Measurements from ENCODE around the gene GNG3. TPM values are rescaled to one million over a fixed set of nuclear protein-coding genes. Genes with fewer than 3 reads are reported as not detected.

GNG3 gene
- polyA plus RNA-seq, 3 donors: 0.23 TPM; not detected in 2

DNA sequence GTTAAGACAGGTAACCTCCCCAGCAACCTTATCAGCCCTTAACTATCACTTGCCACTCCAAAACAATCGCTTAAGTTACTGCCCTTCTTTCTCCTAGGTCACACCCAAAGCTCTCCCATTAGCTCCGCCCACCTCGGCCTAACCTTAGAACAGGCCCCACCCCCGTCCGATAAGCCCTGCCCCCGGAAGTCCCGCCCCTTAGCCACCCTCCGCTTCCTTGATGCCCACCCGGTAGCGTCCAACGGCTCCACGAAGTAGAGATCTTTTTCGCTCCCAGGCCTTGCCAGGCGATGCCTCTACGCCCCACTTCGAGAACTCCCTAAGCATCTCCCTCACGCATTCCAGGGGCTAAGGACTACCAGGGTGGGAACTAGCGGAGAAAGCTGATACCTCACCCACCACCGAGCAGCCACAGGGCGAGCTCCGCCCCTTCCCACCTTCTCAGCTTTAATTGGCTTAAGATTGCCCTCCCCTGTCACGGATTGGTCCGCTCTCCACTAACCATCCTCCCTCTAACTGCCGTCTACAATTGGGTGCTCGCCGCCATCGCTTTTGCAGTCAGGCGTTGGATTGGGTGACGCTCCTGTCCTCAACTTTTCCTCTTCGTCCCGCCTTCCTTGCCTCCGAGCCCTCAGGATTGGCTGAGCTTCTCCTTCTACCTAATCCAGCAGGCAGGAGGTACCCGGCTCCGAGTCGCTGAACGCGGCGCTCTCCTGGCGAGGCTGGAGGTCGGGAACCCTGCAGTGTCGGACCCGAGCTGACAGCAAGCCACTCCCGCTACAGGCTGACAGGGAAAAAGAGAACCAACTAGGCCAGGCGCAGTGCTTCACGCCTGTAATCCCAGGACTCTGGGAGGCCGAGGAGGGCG is 46.5 kb downstream of the GNG3 start, which contains the start of gene ZBTB3:
Gene ZBTB3, minus strand, starts transcription at position 425 of the 868 bp plus-strand sequence. CDS start 496 bp downstream, outside the sequence.
- DNase-seq: peak; percentile 99
- H3K9me3 ChIP-seq (replicated peaks in 1 of 2; ENCODE audit: control insufficient read depth in 1 of 2, insufficient read depth in 1 of 2, low read length in 2 of 2): no peaks in the 10 kb centered on the region
- H3K4me3 ChIP-seq (replicated peaks in 1 of 3; ENCODE audit: low read depth in 2 of 3, low read length in 3 of 3): peak within 1 kb of the TSS; percentile 66 to 95 (median 79)
- intact Hi-C loops (cut with micrococcal nuclease): no loop called here
- H3K4me1 Mint-ChIP-seq: peaks cover 21% of the 10 kb centered on the region
- peak within 1 kb of the TSS; percentile 81 for H3K4me2 ChIP-seq (replicated peaks; ENCODE audit: extremely low read depth, low read length, poor library complexity, severe bottlenecking)
- H3K27ac ChIP-seq (ENCODE audit: low read depth in 1 of 2, low read length in 2 of 2): peak within 1 kb of the TSS; percentile 76 to 92
- H3K36me3 Mint-ChIP-seq: peaks cover 11 to 36% of the 10 kb centered on the region in 2 donors
- no peaks in the 10 kb centered on the region for H3K27me3 ChIP-seq (ENCODE audit: control insufficient read depth in 2 of 2, insufficient read depth in 2 of 2, low read length in 2 of 2)
- peaks cover 36% of the 10 kb centered on the region for H3K79me2 ChIP-seq (ENCODE audit: insufficient read depth, low read length)
- TF ChIP-seq, protein P1, sequence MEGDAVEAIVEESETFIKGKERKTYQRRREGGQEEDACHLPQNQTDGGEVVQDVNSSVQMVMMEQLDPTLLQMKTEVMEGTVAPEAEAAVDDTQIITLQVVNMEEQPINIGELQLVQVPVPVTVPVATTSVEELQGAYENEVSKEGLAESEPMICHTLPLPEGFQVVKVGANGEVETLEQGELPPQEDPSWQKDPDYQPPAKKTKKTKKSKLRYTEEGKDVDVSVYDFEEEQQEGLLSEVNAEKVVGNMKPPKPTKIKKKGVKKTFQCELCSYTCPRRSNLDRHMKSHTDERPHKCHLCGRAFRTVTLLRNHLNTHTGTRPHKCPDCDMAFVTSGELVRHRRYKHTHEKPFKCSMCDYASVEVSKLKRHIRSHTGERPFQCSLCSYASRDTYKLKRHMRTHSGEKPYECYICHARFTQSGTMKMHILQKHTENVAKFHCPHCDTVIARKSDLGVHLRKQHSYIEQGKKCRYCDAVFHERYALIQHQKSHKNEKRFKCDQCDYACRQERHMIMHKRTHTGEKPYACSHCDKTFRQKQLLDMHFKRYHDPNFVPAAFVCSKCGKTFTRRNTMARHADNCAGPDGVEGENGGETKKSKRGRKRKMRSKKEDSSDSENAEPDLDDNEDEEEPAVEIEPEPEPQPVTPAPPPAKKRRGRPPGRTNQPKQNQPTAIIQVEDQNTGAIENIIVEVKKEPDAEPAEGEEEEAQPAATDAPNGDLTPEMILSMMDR (IDR thresholded peaks at IDR 0.05): no peak
- H3K9me3 Mint-ChIP-seq: no peaks in the 10 kb centered on the region
- peak within 1 kb of the TSS; percentile 90 for H2AFZ ChIP-seq (ENCODE audit: insufficient read depth, low read depth, low read length, poor library complexity, severe bottlenecking)
- WGBS (ENCODE audit: insufficient coverage): under 1% methylated on average over 47 of the region's 47 CpGs
- no peaks in the 10 kb centered on the region for H4K20me1 ChIP-seq (ENCODE audit: insufficient read depth, low read length)
- peak within 1 kb of the TSS; percentile 94 to 100 (median 98) for H3K27ac Mint-ChIP-seq
- peak within 1 kb of the TSS; percentile 96 to 98 for H3K4me3 Mint-ChIP-seq
- peaks cover 6 to 25% of the 10 kb centered on the region in 2 donors for H3K36me3 ChIP-seq (replicated peaks in 1 of 2; ENCODE audit: control insufficient read depth in 1 of 2, insufficient read depth in 2 of 2, low read length in 2 of 2)
- H3K4me1 ChIP-seq (ENCODE audit: control insufficient read depth in 1 of 2, insufficient read depth in 2 of 2, low read length in 2 of 2): peaks cover 12 to 19% of the 10 kb centered on the region in 2 donors
- H3K9ac ChIP-seq (ENCODE audit: insufficient read depth, low read length, poor library complexity, severe bottlenecking): peak within 1 kb of the TSS; percentile 77
- peaks cover 1 to 2% (median 1%) of the 10 kb centered on the region in 3 donors for H3K27me3 Mint-ChIP-seq (ENCODE audit: low read depth in 3 of 3)

DNA sequence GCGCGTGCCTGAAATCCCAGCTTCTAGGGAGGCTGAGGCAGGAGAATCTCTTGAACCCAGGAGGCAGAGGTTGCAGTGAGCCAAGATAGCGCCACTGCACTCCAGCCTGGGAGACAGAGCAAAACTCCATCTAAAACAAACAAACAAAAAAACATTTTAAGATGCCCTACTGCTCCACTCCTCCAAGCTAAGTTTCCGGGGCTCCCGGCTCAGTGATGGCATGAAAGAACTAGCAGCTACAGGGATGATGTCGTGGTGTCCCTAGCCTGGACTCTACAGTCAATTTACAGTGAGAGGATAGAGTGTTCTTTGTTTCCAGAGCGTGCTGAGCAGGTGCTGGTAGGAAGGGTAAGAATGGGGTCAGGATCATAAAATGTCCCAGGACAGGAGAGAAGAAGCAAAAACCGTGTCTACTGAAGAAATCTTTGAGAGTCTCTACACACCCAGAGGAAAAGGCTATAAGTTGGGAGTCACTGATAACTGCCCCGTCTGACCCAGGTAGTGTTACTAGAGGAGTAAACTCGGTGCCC is 47.7 kb downstream of the GNG3 start:
- TF ChIP-seq, protein P1 (IDR thresholded peaks at IDR 0.05): no peak
- Histone ChIP-seq H2AFZ (ENCODE audit: insufficient read depth, low read depth, low read length, poor library complexity, severe bottlenecking) (peak overlapping the region; percentile 90), H3K4me2 (replicated peaks; ENCODE audit: extremely low read depth, low read length, poor library complexity, severe bottlenecking) (no peak overlapping the region), H3K9ac (ENCODE audit: insufficient read depth, low read length, poor library complexity, severe bottlenecking) (no peak overlapping the region), H3K4me1 (ENCODE audit: control insufficient read depth in 1 of 2, insufficient read depth in 2 of 2, low read length in 2 of 2) (peaks cover 12 to 19% of the 10 kb centered on the region in 2 donors), H3K27me3 (ENCODE audit: control insufficient read depth in 2 of 2, insufficient read depth in 2 of 2, low read length in 2 of 2) (no peaks in the 10 kb centered on the region), H3K4me3 (replicated peaks in 1 of 3; ENCODE audit: low read depth in 2 of 3, low read length in 3 of 3) (no peak overlapping the region), H4K20me1 (ENCODE audit: insufficient read depth, low read length) (no peaks in the 10 kb centered on the region), H3K36me3 (replicated peaks in 1 of 2; ENCODE audit: control insufficient read depth in 1 of 2, insufficient read depth in 2 of 2, low read length in 2 of 2) (peaks cover 5 to 18% of the 10 kb centered on the region in 2 donors), H3K79me2 (ENCODE audit: insufficient read depth, low read length) (peaks cover 34% of the 10 kb centered on the region), H3K9me3 (replicated peaks in 1 of 2; ENCODE audit: control insufficient read depth in 1 of 2, insufficient read depth in 1 of 2, low read length in 2 of 2) (no peaks in the 10 kb centered on the region), H3K27ac (ENCODE audit: low read depth in 1 of 2, low read length in 2 of 2) (no peak overlapping the region)
- Mint-ChIP-seq H3K4me1 (peaks cover 16% of the 10 kb centered on the region), H3K36me3 (peaks cover 8 to 24% of the 10 kb centered on the region in 2 donors), H3K27me3 (ENCODE audit: low read depth in 3 of 3) (peaks cover 1 to 2% (median 1%) of the 10 kb centered on the region in 3 donors), H3K4me3 (no peak overlapping the region), H3K9me3 (no peaks in the 10 kb centered on the region), H3K27ac (peak overlapping the region in 1 of 7 donors; percentile 15)
- intact Hi-C loops (cut with micrococcal nuclease): no loop called here
- 100% methylated on average over 6 of the region's 10 CpGs for WGBS (ENCODE audit: insufficient coverage)
- DNase-seq: no peak
